Cerebellar cortex (tissue), 1 donor: ENCODE data around the gene CASP2.

Source experiments
- DNase-seq: peaks from one replicate; pipeline ENCODE4 v3.0.0-alpha.2; 2015; ENCODE audit warnings: low spot score

The CASP2 gene

DNA sequence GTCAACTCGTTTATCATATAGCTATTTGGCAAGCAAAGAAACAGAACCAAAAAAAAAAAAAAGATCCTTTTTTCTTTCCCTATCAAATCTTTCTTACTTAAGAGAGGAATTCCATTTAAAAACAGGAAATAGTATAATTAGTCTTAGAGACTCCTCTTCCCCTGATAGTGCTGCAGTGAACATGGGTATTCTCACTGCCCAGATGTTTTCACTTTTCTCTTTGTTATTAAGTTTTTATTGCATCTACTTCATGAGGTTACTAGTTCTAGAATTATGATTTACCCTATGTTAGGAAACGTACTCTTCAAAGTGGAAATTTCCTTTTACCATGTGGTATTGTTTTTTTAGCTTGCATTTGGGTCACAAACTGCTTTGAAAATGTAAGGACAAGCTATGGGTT, 8.5 kb downstream of the CASP2 start:
- DNase-seq: no peak

- no peak for DNase-seq
These were observed 11.2 kb downstream of the CASP2 start for GRCh38 chr7:143299346-143299745.

DNA sequence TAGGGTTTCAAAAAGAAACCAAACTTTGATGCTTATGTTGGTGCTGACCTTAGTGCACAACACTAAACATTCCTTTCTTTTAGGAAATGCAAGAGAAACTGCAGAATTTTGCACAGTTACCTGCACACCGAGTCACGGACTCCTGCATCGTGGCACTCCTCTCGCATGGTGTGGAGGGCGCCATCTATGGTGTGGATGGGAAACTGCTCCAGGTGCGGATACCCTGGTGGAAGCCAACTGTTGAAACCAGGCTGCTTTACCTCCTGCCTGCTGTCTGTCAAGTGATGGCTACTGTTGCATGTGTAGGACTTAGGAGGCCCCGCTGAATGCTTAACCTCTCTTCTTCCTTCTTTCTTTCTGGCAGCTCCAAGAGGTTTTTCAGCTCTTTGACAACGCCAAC, 11.7 kb downstream of the CASP2 start:
- DNase-seq: peak; percentile 40

- DNase-seq: no peak
These were observed 13.1 kb downstream of the CASP2 start for GRCh38 chr7:143300959-143301935.

GRCh38 chr7:143303733-143304132, 15.6 kb downstream of the CASP2 start:
- no peak for DNase-seq

- DNase-seq: no peak
These were observed 16.8 kb downstream of the CASP2 start for GRCh38 chr7:143304938-143305337.

DNA sequence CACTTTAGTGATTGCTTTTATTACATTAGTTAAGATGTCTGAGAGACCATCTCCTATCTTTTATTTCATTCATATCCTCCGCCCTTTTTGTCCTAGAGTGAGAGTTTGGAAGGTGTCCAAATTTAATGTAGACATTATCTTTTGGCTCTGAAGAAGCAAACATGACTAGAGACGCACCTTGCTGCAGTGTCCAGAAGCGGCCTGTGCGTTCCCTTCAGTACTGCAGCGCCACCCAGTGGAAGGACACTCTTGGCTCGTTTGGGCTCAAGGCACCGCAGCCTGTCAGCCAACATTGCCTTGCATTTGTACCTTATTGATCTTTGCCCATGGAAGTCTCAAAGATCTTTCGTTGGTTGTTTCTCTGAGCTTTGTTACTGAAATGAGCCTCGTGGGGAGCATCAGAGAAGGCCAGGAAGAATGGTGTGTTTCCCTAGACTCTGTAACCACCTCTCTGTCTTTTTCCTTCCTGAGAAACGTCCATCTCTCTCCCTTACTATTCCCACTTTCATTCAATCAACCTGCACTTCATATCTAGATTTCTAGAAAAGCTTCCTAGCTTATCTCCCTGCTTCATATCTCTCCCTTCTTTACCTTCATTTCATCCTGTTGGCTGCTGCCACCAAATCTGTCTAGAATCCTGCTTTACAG, 17.4 kb downstream of the CASP2 start:
- peak; percentile 45 for DNase-seq

GRCh38 chr7:143308632-143309031, 20.5 kb downstream of the CASP2 start:
- DNase-seq: no peak

GRCh38 chr7:143314127-143314526, 26.0 kb downstream of the CASP2 start:
- no peak for DNase-seq

DNA sequence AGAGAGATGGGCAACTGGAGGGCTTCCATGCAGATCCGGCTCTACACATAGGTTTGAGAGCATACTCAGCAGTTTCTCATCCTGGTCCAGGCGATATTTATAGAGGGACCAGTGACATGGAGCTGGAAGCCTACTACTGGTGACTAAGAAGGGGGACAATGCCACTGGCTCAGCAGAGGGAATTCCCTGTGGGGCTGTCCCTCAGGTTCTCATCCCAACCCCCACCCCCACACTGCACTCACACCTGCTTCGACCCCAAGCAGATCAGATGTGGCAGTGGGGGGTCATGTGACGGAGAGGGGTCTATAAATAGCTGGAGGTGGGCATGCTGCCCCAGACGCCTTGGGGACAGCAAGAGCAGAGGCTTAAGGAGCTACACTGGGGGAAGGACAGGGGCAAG, 27.6 kb downstream of the CASP2 start, which contains the start of gene CLCN1:
Gene CLCN1 (plus strand): TSS at position 336 of the 400 bp plus-strand sequence. CDS start 102 bp downstream, outside the sequence.
- DNase-seq: no peak

DNA sequence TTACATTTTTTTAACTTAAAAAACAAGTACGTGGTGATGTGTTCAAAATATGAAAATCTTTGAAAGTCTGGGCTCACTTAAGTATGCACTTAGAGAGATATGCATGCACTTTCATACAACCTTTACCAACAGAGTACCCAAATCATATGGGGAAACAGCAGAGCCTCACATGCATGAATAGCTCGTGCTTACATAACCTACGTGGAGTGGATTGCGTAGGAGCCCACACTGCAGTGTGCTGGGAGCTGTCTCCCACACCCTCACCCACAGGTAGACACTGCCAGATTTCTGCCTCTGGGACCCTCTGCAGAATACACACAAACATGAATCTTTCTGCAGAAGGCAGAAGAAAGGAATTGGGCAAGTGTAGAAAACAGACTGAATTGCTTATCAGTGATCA, 28.3 kb downstream of the CASP2 start:
- no peak for DNase-seq

DNA sequence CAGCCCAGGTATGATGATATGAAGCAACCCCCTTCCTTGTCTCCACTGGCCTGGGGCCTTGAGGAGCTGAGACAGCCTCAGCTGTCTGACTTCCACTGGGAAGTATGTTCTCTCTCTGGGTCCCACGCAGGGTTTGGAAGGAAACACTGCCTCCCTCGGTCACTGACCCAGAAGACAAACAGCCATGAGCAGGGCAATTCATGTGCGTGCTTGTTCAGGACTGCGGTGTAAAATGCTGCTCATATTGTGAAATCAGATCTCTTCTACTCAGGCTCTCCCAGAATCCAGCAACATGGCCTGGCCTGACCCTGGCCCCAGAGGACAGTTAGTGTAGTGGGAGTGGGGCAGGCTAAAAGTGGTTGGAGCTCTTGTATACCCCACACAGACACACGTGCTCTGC, 30.5 kb downstream of the CASP2 start:
- DNase-seq: no peak

DNA sequence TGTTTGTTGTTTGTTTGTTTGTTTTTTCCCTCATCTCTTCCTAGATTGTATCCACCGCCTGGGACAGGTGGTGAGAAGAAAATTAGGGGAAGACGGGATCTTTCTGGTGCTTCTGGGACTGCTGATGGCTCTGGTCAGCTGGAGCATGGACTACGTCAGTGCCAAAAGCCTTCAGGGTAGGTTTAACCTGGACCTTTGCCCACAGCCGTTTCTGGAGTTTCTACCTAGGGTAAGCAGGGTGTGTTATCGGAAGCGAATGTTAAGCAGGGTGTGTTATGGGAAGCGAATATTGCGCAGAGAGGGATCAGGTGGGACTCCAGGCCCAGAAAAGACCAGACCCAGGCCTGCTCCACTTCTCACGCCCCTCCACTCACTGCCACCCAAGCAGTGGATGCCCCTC, 32.5 kb downstream of the CASP2 start:
- DNase-seq: no peak

DNA sequence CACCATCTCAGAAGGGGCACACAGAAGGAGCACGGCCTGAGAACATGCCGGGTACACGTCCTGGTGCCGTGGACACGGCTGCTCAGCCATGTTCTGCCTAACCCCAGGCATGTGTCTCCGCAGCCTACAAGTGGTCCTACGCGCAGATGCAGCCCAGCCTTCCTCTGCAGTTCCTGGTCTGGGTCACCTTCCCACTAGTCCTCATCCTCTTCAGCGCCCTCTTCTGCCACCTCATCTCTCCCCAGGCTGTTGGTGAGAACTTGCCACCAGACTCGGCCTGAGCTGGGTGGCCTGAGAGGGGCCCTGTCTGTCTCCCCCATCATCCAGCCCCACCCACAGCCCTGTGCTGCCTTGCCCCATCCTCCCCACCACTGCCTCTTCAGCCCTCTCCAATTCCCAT, 33.1 kb downstream of the CASP2 start:
- no peak for DNase-seq

GRCh38 chr7:143321734-143322133, 33.6 kb downstream of the CASP2 start:
- no peak for DNase-seq

- DNase-seq: no peak
These were observed 34.8 kb downstream of the CASP2 start for GRCh38 chr7:143322760-143323633.

GRCh38 chr7:143323653-143324052, 35.5 kb downstream of the CASP2 start:
- no peak for DNase-seq

DNA sequence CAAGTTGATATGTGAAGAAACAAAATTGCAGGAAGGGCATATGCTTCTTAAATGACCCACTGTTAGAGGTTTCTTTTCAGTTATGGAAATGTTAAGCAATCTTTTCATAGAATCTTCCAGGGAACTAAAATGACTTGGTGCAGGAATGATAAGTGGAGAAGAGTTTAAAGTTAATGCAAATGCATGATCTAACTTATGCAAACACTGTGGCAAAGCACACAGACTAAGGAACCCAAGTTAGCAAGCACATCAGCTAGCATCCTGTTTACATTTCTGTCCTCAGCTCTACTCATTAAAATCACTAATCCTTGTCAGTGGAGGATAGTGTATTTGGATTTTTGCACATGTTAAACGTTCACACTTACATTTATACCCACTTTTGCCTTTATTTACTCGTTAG, 37.1 kb downstream of the CASP2 start:
- DNase-seq: no peak

GRCh38 chr7:143327903-143328302, 39.8 kb downstream of the CASP2 start:
- DNase-seq: no peak

DNA sequence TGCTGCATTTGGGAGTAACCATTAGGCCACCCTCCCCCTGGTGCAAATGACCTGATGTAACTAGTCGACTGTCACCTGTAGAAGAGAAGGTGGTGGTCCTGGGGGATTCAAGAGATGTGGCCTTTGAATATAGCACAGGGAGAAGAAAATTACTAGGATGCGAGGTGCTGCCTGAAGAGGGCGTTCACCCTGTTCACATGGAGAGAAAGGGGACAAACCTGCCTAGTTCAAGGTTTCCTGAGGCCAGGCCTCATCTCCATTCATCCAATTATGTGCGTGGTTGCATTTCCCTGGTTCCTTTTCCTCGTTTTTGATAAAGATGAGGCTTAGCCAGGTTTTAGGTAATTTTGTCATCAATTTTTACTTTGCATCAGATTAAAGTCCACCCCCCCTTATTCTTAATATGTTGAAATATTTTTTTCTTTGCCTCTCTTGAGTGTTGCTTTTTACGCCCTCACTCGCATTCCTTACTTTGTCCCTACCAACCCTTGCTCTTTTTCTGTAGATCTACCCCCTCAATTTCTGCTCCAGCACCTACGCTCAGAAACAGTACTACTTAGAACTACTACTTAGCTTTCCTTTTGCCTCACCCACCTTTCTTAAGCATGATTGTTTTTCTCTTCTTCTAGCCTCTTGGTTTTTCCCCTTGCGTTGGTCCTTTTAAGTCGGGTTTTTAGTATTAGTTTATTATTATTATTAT, 41.5 kb downstream of the CASP2 start:
- DNase-seq: no peak

DNA sequence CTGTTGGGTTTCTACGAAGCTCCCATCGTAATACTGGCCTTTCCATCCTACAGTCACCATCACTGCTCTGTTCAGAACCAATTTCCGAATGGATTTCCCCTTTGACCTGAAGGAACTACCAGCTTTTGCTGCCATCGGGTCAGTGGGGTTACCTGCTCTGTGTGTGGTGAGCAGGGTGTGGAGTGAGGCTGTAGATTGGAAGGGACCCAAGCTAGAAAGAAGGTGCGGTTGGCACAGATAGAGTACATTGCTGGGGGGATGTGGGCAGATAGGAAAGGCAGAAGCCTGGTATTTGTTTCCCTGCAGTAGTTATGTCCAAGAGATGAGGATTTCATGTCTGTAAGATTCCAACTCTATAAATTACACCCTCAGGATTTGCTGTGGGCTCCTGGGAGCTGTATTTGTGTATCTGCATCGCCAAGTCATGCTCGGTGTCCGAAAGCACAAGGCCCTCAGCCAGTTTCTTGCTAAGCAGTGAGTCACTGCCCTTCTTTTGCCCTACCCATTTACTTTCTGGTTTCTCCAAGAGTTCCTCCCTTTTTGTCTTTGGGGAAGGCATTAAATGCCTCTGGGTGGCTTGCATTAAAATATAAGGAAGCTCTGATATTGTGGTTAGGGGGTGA, 43.1 kb downstream of the CASP2 start:
- no peak for DNase-seq
